Measurements from ENCODE around the gene TMED8. TPM values are rescaled to one million over a fixed set of nuclear protein-coding genes. Genes with fewer than 3 reads are reported as not detected.
"Not testable (repeated sequence)": the region's sequence is repeated elsewhere in the genome, so short reads cannot be mapped to it uniquely, and the experiment has no call there.

The TMED8 gene
- polyA plus RNA-seq (ENCODE audit: insufficient read length): 5.7 TPM

- DNase-seq (ENCODE audit: low read depth): peak; percentile 71
Measured at GRCh38 chr14:77376771-77377501, at the start of gene TMED8, which contains the start of gene SAMD15. TSS of gene TMED8 (minus strand) at chr14:77377094. CDS start at chr14:77377053, 41 bp downstream. TSS of gene SAMD15 (plus strand) at chr14:77377379. CDS start at chr14:77377419, 40 bp downstream.

GRCh38 chr14:77426396-77426795, 49.5 kb upstream of the TMED8 start:
- no peak for DNase-seq (ENCODE audit: low read depth)

GRCh38 chr14:77424862-77425261, 48.0 kb upstream of the TMED8 start:
- no peak for DNase-seq (ENCODE audit: low read depth)

- no peak for DNase-seq (ENCODE audit: low read depth)
Measured at GRCh38 chr14:77423423-77423822, 46.5 kb upstream of the TMED8 start, which contains the start of gene NOXRED1. TSS of gene NOXRED1 (minus strand) at chr14:77423523. CDS start at chr14:77422889, 634 bp downstream.

- DNase-seq (ENCODE audit: low read depth): no peak
Measured at GRCh38 chr14:77421201-77421600, 44.3 kb upstream of the TMED8 start.

GRCh38 chr14:77416836-77417235, 39.9 kb upstream of the TMED8 start:
- DNase-seq (ENCODE audit: low read depth): no peak

- DNase-seq (ENCODE audit: low read depth): not testable (repeated sequence)
Measured at GRCh38 chr14:77416098-77416497, 39.2 kb upstream of the TMED8 start.

- DNase-seq (ENCODE audit: low read depth): not testable (repeated sequence)
Measured at GRCh38 chr14:77415403-77416030, 38.6 kb upstream of the TMED8 start.

- DNase-seq (ENCODE audit: low read depth): no peak
Measured at GRCh38 chr14:77409131-77409533, 32.2 kb upstream of the TMED8 start.

GRCh38 chr14:77407158-77407557, 30.3 kb upstream of the TMED8 start:
- no peak for DNase-seq (ENCODE audit: low read depth)

- DNase-seq (ENCODE audit: low read depth): no peak
Measured at GRCh38 chr14:77406718-77407117, 29.8 kb upstream of the TMED8 start.

- no peak for DNase-seq (ENCODE audit: low read depth)
Measured at GRCh38 chr14:77406086-77406485, 29.2 kb upstream of the TMED8 start.

GRCh38 chr14:77403768-77404167, 26.9 kb upstream of the TMED8 start:
- DNase-seq (ENCODE audit: low read depth): no peak

- no peak for DNase-seq (ENCODE audit: low read depth)
Measured at GRCh38 chr14:77400216-77400615, 23.3 kb upstream of the TMED8 start.

- no peak for DNase-seq (ENCODE audit: low read depth)
Measured at GRCh38 chr14:77390188-77390587, 13.3 kb upstream of the TMED8 start.

GRCh38 chr14:77378701-77379100, 1.8 kb upstream of the TMED8 start:
- DNase-seq (ENCODE audit: low read depth): no peak

GRCh38 chr14:77377502-77377844, 579 bp upstream of the TMED8 start:
- DNase-seq (ENCODE audit: low read depth): no peak

- no peak for DNase-seq (ENCODE audit: low read depth)
Measured at GRCh38 chr14:77375973-77376770, 722 bp downstream of the TMED8 start.

- no peak for DNase-seq (ENCODE audit: low read depth)
Measured at GRCh38 chr14:77375164-77375950, 1.5 kb downstream of the TMED8 start.

GRCh38 chr14:77372304-77372841, 4.5 kb downstream of the TMED8 start:
- DNase-seq (ENCODE audit: low read depth): no peak

- no peak for DNase-seq (ENCODE audit: low read depth)
Measured at GRCh38 chr14:77369285-77369684, 7.6 kb downstream of the TMED8 start.
